ENCODE results near the gene RGN. TPM values are rescaled to one million over a fixed set of nuclear protein-coding genes. Genes with fewer than 3 reads are reported as not detected.

Gene RGN
- under 0.01 and 0.28 TPM in 2 replicates for total RNA-seq

DNA sequence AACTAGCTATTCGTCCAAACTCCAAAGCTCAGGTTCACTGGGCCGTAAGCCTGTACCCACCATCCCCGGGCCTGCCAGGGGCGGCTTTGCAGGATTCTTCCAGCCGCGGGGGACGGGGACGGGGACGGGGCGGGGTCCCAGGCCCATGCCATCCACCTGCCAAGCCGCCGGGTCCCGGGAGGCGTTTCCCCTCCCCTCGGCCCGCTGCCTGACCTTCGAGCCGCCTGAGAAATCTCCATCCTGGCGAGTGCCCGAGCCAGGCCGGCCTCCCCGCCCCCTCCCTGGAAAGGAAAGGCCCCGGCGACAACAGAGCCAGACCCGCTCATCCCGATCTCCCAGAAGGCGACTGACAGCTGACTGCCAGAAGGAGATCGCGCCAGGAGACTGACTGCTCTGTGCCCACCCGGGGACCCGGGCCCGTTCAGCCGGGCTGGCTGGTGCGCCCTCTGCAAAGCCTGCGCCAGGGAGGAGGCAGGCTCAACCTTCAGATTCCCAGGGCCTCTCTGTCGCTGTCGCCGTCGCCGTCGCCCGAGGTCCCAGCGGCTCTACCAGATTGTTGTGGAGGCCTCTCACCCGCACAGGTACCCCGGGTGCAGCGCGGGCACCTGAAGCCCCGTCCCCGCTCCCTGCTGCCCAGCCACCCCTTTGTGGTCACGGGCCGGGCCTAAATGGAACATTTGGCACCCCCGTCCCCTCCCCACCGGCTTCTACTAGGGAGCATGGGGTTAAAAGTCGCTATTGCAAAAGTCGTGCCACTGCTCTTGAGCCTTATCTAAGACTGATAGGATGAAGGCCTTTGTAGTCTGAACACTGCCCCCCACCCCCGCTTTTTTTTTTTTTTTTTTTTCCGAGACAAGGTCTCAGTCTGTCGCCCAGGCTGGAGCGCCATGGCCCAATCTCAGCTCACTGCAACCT is at the start of gene RGN:
RGN (plus strand) TSS at position 315 of the 915 bp plus-strand sequence. CDS start 2,702 bp downstream, outside the sequence.

Other genes with a start within 250 kb of the RGN start
- gene RP2, start 241.4 kb upstream of the RGN start, total RNA-seq = 19.8 and 23.8 TPM in 2 replicates
- 6.8 and 10.7 TPM in 2 replicates for gene JADE3, start 166.0 kb upstream of the RGN start, total RNA-seq
- gene NDUFB11, start 66.3 kb downstream of the RGN start, total RNA-seq = 28.8 and 32.5 TPM in 2 replicates
- gene RBM10, start 66.8 kb downstream of the RGN start, total RNA-seq = 31.4 and 50.2 TPM in 2 replicates
- 99.5 and 156 TPM in 2 replicates for gene UBA1, start 115.4 kb downstream of the RGN start, total RNA-seq
- gene CDK16, start 140.2 kb downstream of the RGN start, total RNA-seq = 85.8 and 151 TPM in 2 replicates
- gene USP11, start 154.6 kb downstream of the RGN start, total RNA-seq = 7.5 and 14.6 TPM in 2 replicates

All from nasal cavity respiratory epithelium epithelial cell of viscerocranial mucosa (primary cell).